Measurements from ENCODE around the gene GRIA3.
A peak's percentile ranks its signal among the peaks of the same experiment; 100 is the strongest.

The GRIA3 gene

GRCh38 chrX:123167621-123168020, 16.5 kb upstream of the GRIA3 start:
- no peaks in the 10 kb centered on the region for H3K4me1 ChIP-seq (ENCODE audit: control insufficient read depth in 1 of 2, insufficient read depth in 2 of 2, low read length in 2 of 2)

DNA sequence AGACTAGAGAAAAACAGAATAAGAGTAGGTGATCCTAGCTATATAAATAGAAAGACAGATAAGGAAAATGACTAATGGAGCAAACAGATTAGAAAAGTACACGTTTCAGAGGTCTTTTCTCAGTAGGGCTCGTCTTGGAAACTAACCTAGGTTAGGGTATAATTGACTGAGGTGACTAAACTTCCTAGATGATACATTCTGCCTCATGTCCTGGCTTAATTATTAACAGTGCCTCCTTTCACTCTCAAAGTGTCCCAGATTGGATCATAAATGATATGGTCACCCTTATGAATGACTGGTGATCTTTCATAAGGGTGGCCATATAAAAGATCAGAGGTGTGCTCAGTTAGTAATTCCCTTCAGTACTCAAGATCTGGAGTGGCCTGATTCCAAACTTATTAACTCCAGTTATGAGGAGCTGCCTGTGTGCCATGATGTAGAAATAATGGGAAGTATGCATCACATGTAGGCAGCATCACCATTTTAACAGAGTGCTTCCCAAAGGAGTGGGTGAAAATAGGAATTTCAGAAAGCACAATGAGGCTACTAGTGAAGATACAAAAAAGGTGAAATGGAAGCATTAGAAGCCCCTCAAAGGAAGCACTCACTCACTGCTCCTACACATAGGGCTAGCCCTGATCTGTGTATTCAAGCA, 14.7 kb upstream of the GRIA3 start:
- Histone ChIP-seq H2AK5ac (ENCODE audit: low read length) (no peak overlapping the region), H3K23ac (ENCODE audit: low read length) (no peak overlapping the region), H3K9me3 (ENCODE audit: insufficient read depth, low read depth, low read length) (no peaks in the 10 kb centered on the region), H3K4ac (ENCODE audit: low read depth, low read length) (no peak overlapping the region), H4K8ac (ENCODE audit: low read depth, low read length) (no peak overlapping the region), H2BK120ac (ENCODE audit: insufficient read depth, low read length, poor library complexity) (no peak overlapping the region), H3K79me1 (ENCODE audit: low read length) (no peaks in the 10 kb centered on the region), H3K4me3 (ENCODE audit: low read depth, low read length) (no peak overlapping the region), H3K4me1 (ENCODE audit: control insufficient read depth in 1 of 2, insufficient read depth in 2 of 2, low read length in 2 of 2) (no peaks in the 10 kb centered on the region), H3K27me3 (ENCODE audit: insufficient read depth, low read length) (no peaks in the 10 kb centered on the region), H3K79me2 (ENCODE audit: control insufficient read depth, insufficient read depth, low read length, poor library complexity) (no peaks in the 10 kb centered on the region), H2AFZ (ENCODE audit: insufficient read depth, low read length, poor library complexity) (no peak overlapping the region), H3K18ac (ENCODE audit: low read length) (no peak overlapping the region), H3K27ac (ENCODE audit: low read depth, low read length) (no peak overlapping the region), H4K12ac (ENCODE audit: low read depth, low read length) (no peak overlapping the region), H3K14ac (ENCODE audit: low read length) (no peak overlapping the region), H2BK5ac (ENCODE audit: low read depth, low read length, poor library complexity) (no peak overlapping the region), H2BK12ac (ENCODE audit: low read length) (no peak overlapping the region), H3K4me2 (ENCODE audit: low read length) (no peak overlapping the region), H4K91ac (ENCODE audit: low read depth, low read length) (no peak overlapping the region), H3K36me3 (ENCODE audit: control insufficient read depth in 1 of 2, insufficient read depth in 2 of 2, low read length in 2 of 2) (no peaks in the 10 kb centered on the region), H3K9ac (ENCODE audit: low read length) (no peak overlapping the region)
- WGBS (ENCODE audit: extremely low coverage, insufficient coverage, insufficient read length), result no CpG with 5 or more reads among the region's 2 CpGs
- DNase-seq, result peak in 1 of 2 donors; percentile 12

More at GRCh38 chrX:123167621-123168020, 16.5 kb upstream of the GRIA3 start:
- Histone ChIP-seq H3K18ac (ENCODE audit: low read length) (no peak overlapping the region), H3K27me3 (ENCODE audit: insufficient read depth, low read length) (no peaks in the 10 kb centered on the region), H3K36me3 (ENCODE audit: control insufficient read depth in 1 of 2, insufficient read depth in 2 of 2, low read length in 2 of 2) (no peaks in the 10 kb centered on the region), H4K8ac (ENCODE audit: low read depth, low read length) (no peak overlapping the region), H2BK120ac (ENCODE audit: insufficient read depth, low read length, poor library complexity) (no peak overlapping the region), H4K12ac (ENCODE audit: low read depth, low read length) (no peak overlapping the region), H3K14ac (ENCODE audit: low read length) (no peak overlapping the region), H3K9me3 (ENCODE audit: insufficient read depth, low read depth, low read length) (no peaks in the 10 kb centered on the region), H2AK5ac (ENCODE audit: low read length) (no peak overlapping the region), H2BK12ac (ENCODE audit: low read length) (no peak overlapping the region), H3K23ac (ENCODE audit: low read length) (no peak overlapping the region), H3K9ac (ENCODE audit: low read length) (no peak overlapping the region), H4K91ac (ENCODE audit: low read depth, low read length) (no peak overlapping the region), H2BK5ac (ENCODE audit: low read depth, low read length, poor library complexity) (no peak overlapping the region), H3K79me1 (ENCODE audit: low read length) (no peaks in the 10 kb centered on the region), H3K27ac (ENCODE audit: low read depth, low read length) (no peak overlapping the region), H3K4me2 (ENCODE audit: low read length) (no peak overlapping the region), H3K79me2 (ENCODE audit: control insufficient read depth, insufficient read depth, low read length, poor library complexity) (no peaks in the 10 kb centered on the region), H2AFZ (ENCODE audit: insufficient read depth, low read length, poor library complexity) (no peak overlapping the region), H3K4ac (ENCODE audit: low read depth, low read length) (no peak overlapping the region), H3K4me3 (ENCODE audit: low read depth, low read length) (no peak overlapping the region)
- no peak for DNase-seq

DNA sequence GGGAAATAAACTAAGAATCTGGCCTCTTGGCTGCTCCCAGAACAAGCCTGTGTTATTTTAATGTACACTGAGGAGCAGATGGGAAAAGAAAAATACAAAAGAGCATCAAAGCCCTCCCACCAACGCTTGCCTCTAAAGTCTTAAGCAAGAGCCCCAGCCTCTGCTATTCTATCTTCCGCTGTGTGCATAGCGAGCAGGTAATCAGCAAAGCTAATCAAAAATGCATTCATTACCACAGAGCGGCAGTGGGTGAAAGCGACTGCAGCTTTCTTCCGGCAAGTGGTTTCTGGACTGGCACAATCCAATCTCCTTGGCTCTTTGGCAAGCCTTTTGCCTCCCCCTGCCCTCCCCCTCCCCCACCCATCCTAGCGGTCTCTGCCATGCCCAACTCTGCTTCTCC, 13.5 kb upstream of the GRIA3 start:
- Histone ChIP-seq H4K8ac (ENCODE audit: low read depth, low read length) (no peak overlapping the region), H2BK5ac (ENCODE audit: low read depth, low read length, poor library complexity) (no peak overlapping the region), H2BK120ac (ENCODE audit: insufficient read depth, low read length, poor library complexity) (no peak overlapping the region), H3K79me2 (ENCODE audit: control insufficient read depth, insufficient read depth, low read length, poor library complexity) (no peaks in the 10 kb centered on the region), H2BK12ac (ENCODE audit: low read length) (no peak overlapping the region), H2AK5ac (ENCODE audit: low read length) (no peak overlapping the region), H3K4ac (ENCODE audit: low read depth, low read length) (no peak overlapping the region), H3K23ac (ENCODE audit: low read length) (no peak overlapping the region), H3K4me1 (ENCODE audit: control insufficient read depth in 1 of 2, insufficient read depth in 2 of 2, low read length in 2 of 2) (no peaks in the 10 kb centered on the region), H3K27ac (ENCODE audit: low read depth, low read length) (no peak overlapping the region), H4K91ac (ENCODE audit: low read depth, low read length) (no peak overlapping the region), H3K4me3 (ENCODE audit: low read depth, low read length) (no peak overlapping the region), H4K12ac (ENCODE audit: low read depth, low read length) (no peak overlapping the region), H2AFZ (ENCODE audit: insufficient read depth, low read length, poor library complexity) (no peak overlapping the region), H3K18ac (ENCODE audit: low read length) (no peak overlapping the region), H3K14ac (ENCODE audit: low read length) (no peak overlapping the region), H3K36me3 (ENCODE audit: control insufficient read depth in 1 of 2, insufficient read depth in 2 of 2, low read length in 2 of 2) (no peaks in the 10 kb centered on the region), H3K9me3 (ENCODE audit: insufficient read depth, low read depth, low read length) (no peaks in the 10 kb centered on the region), H3K4me2 (ENCODE audit: low read length) (no peak overlapping the region), H3K9ac (ENCODE audit: low read length) (no peak overlapping the region), H3K79me1 (ENCODE audit: low read length) (no peaks in the 10 kb centered on the region), H3K27me3 (ENCODE audit: insufficient read depth, low read length) (no peaks in the 10 kb centered on the region)
- DNase-seq, result peak in 1 of 2 donors; percentile 1
- no CpG with 5 or more reads among the region's 7 CpGs for WGBS (ENCODE audit: extremely low coverage, insufficient coverage, insufficient read length)

- no CpG with 5 or more reads among the region's 3 CpGs for WGBS (ENCODE audit: extremely low coverage, insufficient coverage, insufficient read length)
- no peak overlapping the region for H4K8ac ChIP-seq (ENCODE audit: low read depth, low read length)
Observed at GRCh38 chrX:123171781-123172180, 12.3 kb upstream of the GRIA3 start.

More at GRCh38 chrX:123171781-123172180, 12.3 kb upstream of the GRIA3 start:
- H3K4me2 ChIP-seq (ENCODE audit: low read length), result no peak overlapping the region
- H3K27ac ChIP-seq (ENCODE audit: low read depth, low read length), result no peak overlapping the region
- no peaks in the 10 kb centered on the region for H3K79me1 ChIP-seq (ENCODE audit: low read length)
- H2BK120ac ChIP-seq (ENCODE audit: insufficient read depth, low read length, poor library complexity), result no peak overlapping the region
- H3K36me3 ChIP-seq (ENCODE audit: control insufficient read depth in 1 of 2, insufficient read depth in 2 of 2, low read length in 2 of 2), result no peaks in the 10 kb centered on the region
- no peak overlapping the region for H3K14ac ChIP-seq (ENCODE audit: low read length)
- no peaks in the 10 kb centered on the region for H3K27me3 ChIP-seq (ENCODE audit: insufficient read depth, low read length)
- H2BK5ac ChIP-seq (ENCODE audit: low read depth, low read length, poor library complexity), result no peak overlapping the region
- DNase-seq, result no peak
- no peaks in the 10 kb centered on the region for H3K79me2 ChIP-seq (ENCODE audit: control insufficient read depth, insufficient read depth, low read length, poor library complexity)
- no peak overlapping the region for H3K4ac ChIP-seq (ENCODE audit: low read depth, low read length)
- H3K9ac ChIP-seq (ENCODE audit: low read length), result no peak overlapping the region
- no peak overlapping the region for H3K4me3 ChIP-seq (ENCODE audit: low read depth, low read length)
- H4K12ac ChIP-seq (ENCODE audit: low read depth, low read length), result no peak overlapping the region
- H4K91ac ChIP-seq (ENCODE audit: low read depth, low read length), result no peak overlapping the region
- no peak overlapping the region for H2BK12ac ChIP-seq (ENCODE audit: low read length)
- no peaks in the 10 kb centered on the region for H3K4me1 ChIP-seq (ENCODE audit: control insufficient read depth in 1 of 2, insufficient read depth in 2 of 2, low read length in 2 of 2)
- no peak overlapping the region for H3K18ac ChIP-seq (ENCODE audit: low read length)
- no peak overlapping the region for H2AFZ ChIP-seq (ENCODE audit: insufficient read depth, low read length, poor library complexity)
- no peaks in the 10 kb centered on the region for H3K9me3 ChIP-seq (ENCODE audit: insufficient read depth, low read depth, low read length)
- no peak overlapping the region for H3K23ac ChIP-seq (ENCODE audit: low read length)
- H2AK5ac ChIP-seq (ENCODE audit: low read length), result no peak overlapping the region
